Measurements from ENCODE around the gene LUC7L2. TPM values are rescaled to one million over a fixed set of nuclear protein-coding genes. Genes with fewer than 3 reads are reported as not detected.

The LUC7L2 gene
- total and polyA plus RNA-seq, 8 donors = 20.5 to 133 (median 60.6) TPM

GRCh38 chr7:139431010-139431409 is 71.3 kb downstream of the LUC7L2 start:
- peak; percentile 57 to 84 for DNase-seq

DNA sequence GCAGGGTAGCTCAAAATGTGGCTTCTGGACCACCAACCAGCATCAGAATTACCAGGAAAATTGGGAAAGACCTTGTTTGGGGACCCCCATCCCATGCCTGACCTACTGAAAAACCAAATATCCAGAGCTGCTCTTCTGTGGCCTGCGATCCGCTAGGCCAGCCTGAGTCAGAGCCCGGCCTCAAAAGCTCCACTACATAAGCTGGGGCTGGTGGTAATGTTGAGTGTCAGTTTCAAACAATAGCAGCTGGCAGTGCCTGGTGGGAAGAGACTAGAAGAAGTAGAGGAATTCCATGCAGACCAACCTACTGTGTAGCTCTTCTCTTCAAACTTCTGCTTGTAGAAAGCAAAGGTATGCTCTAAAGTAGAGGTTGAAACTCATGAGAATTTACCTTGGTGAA is 71.8 kb downstream of the LUC7L2 start:
- H3K27me3 ChIP-seq = no peaks in the 10 kb centered on the region
- H3K36me3 ChIP-seq = peaks cover 4 to 19% (median 16%) of the 10 kb centered on the region in 4 donors
- peaks cover 0 to 27% (median 20%) of the 10 kb centered on the region in 4 donors for H3K4me1 ChIP-seq
- no peak overlapping the region for H3K4me3 ChIP-seq
- intact Hi-C loops (cut with DNase I; ENCODE audit: low total_unique reads) = no loop called here
- WGBS, 5 donors = 85 to 94% (median 92%) methylated on average over 3 of the region's 3 CpGs
- no peak for DNase-seq
- H3K9me3 ChIP-seq = no peaks in the 10 kb centered on the region
- TF ChIP-seq, protein P1, sequence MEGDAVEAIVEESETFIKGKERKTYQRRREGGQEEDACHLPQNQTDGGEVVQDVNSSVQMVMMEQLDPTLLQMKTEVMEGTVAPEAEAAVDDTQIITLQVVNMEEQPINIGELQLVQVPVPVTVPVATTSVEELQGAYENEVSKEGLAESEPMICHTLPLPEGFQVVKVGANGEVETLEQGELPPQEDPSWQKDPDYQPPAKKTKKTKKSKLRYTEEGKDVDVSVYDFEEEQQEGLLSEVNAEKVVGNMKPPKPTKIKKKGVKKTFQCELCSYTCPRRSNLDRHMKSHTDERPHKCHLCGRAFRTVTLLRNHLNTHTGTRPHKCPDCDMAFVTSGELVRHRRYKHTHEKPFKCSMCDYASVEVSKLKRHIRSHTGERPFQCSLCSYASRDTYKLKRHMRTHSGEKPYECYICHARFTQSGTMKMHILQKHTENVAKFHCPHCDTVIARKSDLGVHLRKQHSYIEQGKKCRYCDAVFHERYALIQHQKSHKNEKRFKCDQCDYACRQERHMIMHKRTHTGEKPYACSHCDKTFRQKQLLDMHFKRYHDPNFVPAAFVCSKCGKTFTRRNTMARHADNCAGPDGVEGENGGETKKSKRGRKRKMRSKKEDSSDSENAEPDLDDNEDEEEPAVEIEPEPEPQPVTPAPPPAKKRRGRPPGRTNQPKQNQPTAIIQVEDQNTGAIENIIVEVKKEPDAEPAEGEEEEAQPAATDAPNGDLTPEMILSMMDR (IDR thresholded peaks at IDR 0.05) = no peak
- no peak for TF ChIP-seq POLR2AphosphoS5 (IDR thresholded peaks at IDR 0.05)
- TF ChIP-seq POLR2A (IDR thresholded peaks at IDR 0.05) = no peak
- no peak for TF ChIP-seq EP300 (IDR thresholded peaks at IDR 0.05)
- H3K27ac ChIP-seq = peak overlapping the region in 3 of 5 donors; percentile 8 to 29 (median 18)

More at GRCh38 chr7:139431010-139431409, 71.3 kb downstream of the LUC7L2 start:
- intact Hi-C loops (cut with DNase I; ENCODE audit: low total_unique reads) = no loop called here
- 32 to 56% (median 38%) methylated on average over 2 of the region's 2 CpGs for WGBS, 5 donors
- Histone ChIP-seq H3K4me3 (no peak overlapping the region), H3K27ac (peak overlapping the region in 2 of 5 donors; percentile 18 to 29), H3K4me1 (peaks cover 0 to 27% (median 20%) of the 10 kb centered on the region in 4 donors), H3K27me3 (no peaks in the 10 kb centered on the region), H3K9me3 (no peaks in the 10 kb centered on the region), H3K36me3 (peaks cover 4 to 18% (median 16%) of the 10 kb centered on the region in 4 donors)
- TF ChIP-seq POLR2AphosphoS5 (IDR thresholded peaks at IDR 0.05) (peak in 1 of 3 donors; percentile 28), EP300 (IDR thresholded peaks at IDR 0.05) (no peak)

- intact Hi-C loops (cut with DNase I; ENCODE audit: low total_unique reads) = no loop called here
- 94 to 98% (median 97%) methylated on average over 9 of the region's 9 CpGs for WGBS, 5 donors
- Histone ChIP-seq H3K4me1 (peaks cover 0 to 14% (median 10%) of the 10 kb centered on the region in 4 donors), H3K4me3 (no peak overlapping the region), H3K36me3 (peaks cover 0 to 11% (median 2%) of the 10 kb centered on the region in 4 donors), H3K27ac (no peak overlapping the region), H3K9me3 (no peaks in the 10 kb centered on the region), H3K27me3 (no peaks in the 10 kb centered on the region)
- DNase-seq = no peak
- no peak for TF ChIP-seq EP300 (IDR thresholded peaks at IDR 0.05)
- no peak for TF ChIP-seq POLR2A (IDR thresholded peaks at IDR 0.05)
- TF ChIP-seq, protein P1 (IDR thresholded peaks at IDR 0.05) = no peak
- TF ChIP-seq POLR2AphosphoS5 (IDR thresholded peaks at IDR 0.05) = no peak
Observed at GRCh38 chr7:139436806-139437205, 77.1 kb downstream of the LUC7L2 start.

DNA sequence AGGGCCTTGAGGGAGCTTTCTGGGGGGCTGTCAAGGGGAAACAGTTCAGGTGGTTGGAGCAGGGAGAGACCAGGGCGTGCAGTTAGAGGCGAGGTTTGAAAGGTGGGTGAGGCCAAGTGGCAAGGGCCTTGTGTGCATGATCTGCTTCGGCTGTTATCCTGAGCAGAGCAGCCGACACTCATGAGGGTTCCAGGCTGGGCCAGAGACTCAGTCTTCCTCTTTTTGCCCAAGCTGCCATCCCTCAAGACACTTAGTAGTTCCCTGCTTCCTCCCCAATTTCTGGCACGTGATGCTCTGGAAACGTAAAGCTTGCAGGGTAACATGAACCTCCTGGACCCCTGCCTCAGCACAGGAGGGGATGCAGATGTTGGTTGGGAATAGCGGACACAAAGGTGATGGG is 79.7 kb downstream of the LUC7L2 start:
- no peak overlapping the region for H3K4me3 ChIP-seq
- no peak for DNase-seq
- TF ChIP-seq EP300 (IDR thresholded peaks at IDR 0.05) = no peak
- TF ChIP-seq POLR2A (IDR thresholded peaks at IDR 0.05) = no peak
- TF ChIP-seq, protein P1 (IDR thresholded peaks at IDR 0.05) = no peak
- no peak for TF ChIP-seq POLR2AphosphoS5 (IDR thresholded peaks at IDR 0.05)
- intact Hi-C loops (cut with DNase I; ENCODE audit: low total_unique reads) = no loop called here
- H3K27ac ChIP-seq = no peak overlapping the region
- H3K9me3 ChIP-seq = no peaks in the 10 kb centered on the region
- no peaks in the 10 kb centered on the region for H3K27me3 ChIP-seq
- H3K4me1 ChIP-seq = peaks cover 0 to 7% (median 3%) of the 10 kb centered on the region in 4 donors
- peaks cover 0 to 11% (median 2%) of the 10 kb centered on the region in 4 donors for H3K36me3 ChIP-seq
- 81 to 94% (median 86%) methylated on average over 6 to 7 of the region's 7 CpGs for WGBS, 5 donors

DNA sequence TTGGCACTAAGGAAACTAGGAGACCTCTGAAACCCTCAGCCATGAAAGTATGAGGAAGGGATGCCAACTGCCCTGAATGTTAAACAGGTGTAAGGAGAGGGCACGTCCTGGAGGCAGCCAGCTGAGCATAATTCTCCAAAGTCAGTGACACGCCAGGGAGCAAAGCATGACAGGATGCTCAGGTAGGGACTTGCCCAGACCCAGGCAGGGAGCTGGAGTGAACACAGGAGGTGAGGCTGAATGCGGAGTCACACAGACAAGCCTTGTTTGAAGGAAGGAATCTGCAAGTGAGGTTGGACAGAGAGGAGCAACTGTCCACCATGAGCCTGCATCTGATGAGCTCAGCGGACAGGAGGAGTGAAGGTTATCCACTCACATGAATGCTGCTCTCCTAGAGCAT is 82.3 kb downstream of the LUC7L2 start:
- DNase-seq = no peak
- peaks cover 0 to 5% (median under 1%) of the 10 kb centered on the region in 4 donors for H3K36me3 ChIP-seq
- 68 to 83% (median 74%) methylated on average over 4 of the region's 4 CpGs for WGBS, 5 donors
- no peak for TF ChIP-seq POLR2AphosphoS5 (IDR thresholded peaks at IDR 0.05)
- TF ChIP-seq, protein P1 (IDR thresholded peaks at IDR 0.05) = no peak
- no peak for TF ChIP-seq POLR2A (IDR thresholded peaks at IDR 0.05)
- no peaks in the 10 kb centered on the region for H3K4me1 ChIP-seq
- no peak overlapping the region for H3K27ac ChIP-seq
- H3K27me3 ChIP-seq = no peaks in the 10 kb centered on the region
- intact Hi-C loops (cut with DNase I; ENCODE audit: low total_unique reads) = no loop called here
- no peaks in the 10 kb centered on the region for H3K9me3 ChIP-seq
- H3K4me3 ChIP-seq = no peak overlapping the region
